AG04449 (cell line): ENCODE data around the gene KIF5C.

ENCODE experiments used
- CTCF ChIA-PET: fragments of 350-600 bp; formaldehyde crosslinking; extraction: SDS; loops from one replicate; lab custom pipeline; 2021; ENCODE audit warnings: antibody characterized with exemption; lab: Yijun Ruan, JAX
- POLR2A ChIA-PET: fragments of 400-600, 350-600 bp; formaldehyde crosslinking; extraction: SDS; loops from one replicate; lab custom pipeline; 2020; ENCODE audit warnings: antibody characterized with exemption, inconsistent platforms; lab: Yijun Ruan, JAX
- DNase-seq: peaks from one replicate; pipeline ENCODE4 v3.0.0-alpha.2; 2010; ENCODE audit warnings: low read depth, low spot score
- H3K4me3 ChIP-seq: 2 replicates; pipeline ENCODE4 v1.5.1; 2011; ENCODE audit warnings: low read depth, mild to moderate bottlenecking, control low read depth, low read length
- CTCF ChIP-seq: IDR thresholded peaks from one replicate; pipeline ENCODE4 v1.5.1; 2011; ENCODE audit warnings: mild to moderate bottlenecking, moderate library complexity, low read length, control low read depth, inconsistent platforms; ENCODE audit not compliant: insufficient read depth; ENCODE audit errors: missing control alignments

Gene KIF5C

GRCh38 chr2:148866091-148866490, 8.9 kb upstream of the KIF5C start:
- ChIA-PET POLR2A (no interaction called here), CTCF (no interaction called here)
- DNase-seq: no peak
- H3K4me3 ChIP-seq: no peak overlapping the region
- TF ChIP-seq CTCF: no peak

GRCh38 chr2:148867079-148867769, 7.8 kb upstream of the KIF5C start:
- TF ChIP-seq CTCF: no peak
- ChIA-PET POLR2A (no interaction called here), CTCF (no interaction called here)
- no peak overlapping the region for H3K4me3 ChIP-seq
- no peak for DNase-seq

- TF ChIP-seq CTCF: no peak
- H3K4me3 ChIP-seq: peak overlapping the region; percentile 43
- ChIA-PET CTCF (no interaction called here), POLR2A (interaction anchor here (0.6 kb wide), 1 partner anchor 901 kb away, joined by 3 read pairs; no protein-coding TSS in a partner anchor)
- no peak for DNase-seq
These were observed 492 bp downstream of the KIF5C start for GRCh38 chr2:148875387-148876051.

- no peak overlapping the region for H3K4me3 ChIP-seq
- ChIA-PET CTCF (no interaction called here), POLR2A (no interaction called here)
- DNase-seq: no peak
- TF ChIP-seq CTCF: no peak
These were observed 1.2 kb downstream of the KIF5C start for GRCh38 chr2:148876202-148876594.

GRCh38 chr2:148876595-148877402, 1.8 kb downstream of the KIF5C start:
- TF ChIP-seq CTCF: no peak
- CTCF ChIA-PET: no interaction called here
- no peak overlapping the region for H3K4me3 ChIP-seq
- POLR2A ChIA-PET: no interaction called here
- no peak for DNase-seq

- ChIA-PET CTCF (no interaction called here), POLR2A (no interaction called here)
- no peak for DNase-seq
- no peak overlapping the region for H3K4me3 ChIP-seq
- TF ChIP-seq CTCF: no peak
These were observed 2.3 kb downstream of the KIF5C start for GRCh38 chr2:148877403-148877740.
